ENCODE results near the gene GBE1.

GBE1 gene

GRCh38 chr3:81602781-81603180 lies 158.7 kb downstream of the GBE1 start:
- DNase-seq: no peak

GRCh38 chr3:81601707-81602305 lies 159.6 kb downstream of the GBE1 start:
- no peak for DNase-seq

- DNase-seq: no peak
Measured at GRCh38 chr3:81592101-81592500, 169.3 kb downstream of the GBE1 start.

- no peak for DNase-seq
Measured at GRCh38 chr3:81585937-81586336, 175.5 kb downstream of the GBE1 start.

- DNase-seq: no peak
Measured at GRCh38 chr3:81585056-81585455, 176.4 kb downstream of the GBE1 start.

GRCh38 chr3:81581966-81582599 lies 179.4 kb downstream of the GBE1 start:
- no peak for DNase-seq

GRCh38 chr3:81580355-81580754 lies 181.1 kb downstream of the GBE1 start:
- no peak for DNase-seq

GRCh38 chr3:81579744-81580143 lies 181.7 kb downstream of the GBE1 start:
- DNase-seq: no peak

- DNase-seq: no peak
Measured at GRCh38 chr3:81572201-81572756, 189.2 kb downstream of the GBE1 start.

- no peak for DNase-seq
Measured at GRCh38 chr3:81568378-81568777, 193.1 kb downstream of the GBE1 start.

- no peak for DNase-seq
Measured at GRCh38 chr3:81565041-81565440, 196.4 kb downstream of the GBE1 start.

GRCh38 chr3:81558106-81558505 lies 203.3 kb downstream of the GBE1 start:
- DNase-seq: no peak

GRCh38 chr3:81554801-81555200 lies 206.6 kb downstream of the GBE1 start:
- DNase-seq: no peak

GRCh38 chr3:81554388-81554787 lies 207.1 kb downstream of the GBE1 start:
- DNase-seq: no peak

- no peak for DNase-seq
Measured at GRCh38 chr3:81550415-81550814, 211.0 kb downstream of the GBE1 start.

- no peak for DNase-seq
Measured at GRCh38 chr3:81549831-81550230, 211.6 kb downstream of the GBE1 start.

GRCh38 chr3:81549388-81549787 lies 212.1 kb downstream of the GBE1 start:
- DNase-seq: no peak

GRCh38 chr3:81545572-81545971 lies 215.9 kb downstream of the GBE1 start:
- DNase-seq: no peak

- DNase-seq: no peak
Measured at GRCh38 chr3:81544385-81544784, 217.1 kb downstream of the GBE1 start.

- no peak for DNase-seq
Measured at GRCh38 chr3:81540787-81541186, 220.7 kb downstream of the GBE1 start.

- no peak for DNase-seq
Measured at GRCh38 chr3:81531846-81532245, 229.6 kb downstream of the GBE1 start.

- no peak for DNase-seq
Measured at GRCh38 chr3:81531263-81531662, 230.2 kb downstream of the GBE1 start.

- DNase-seq: no peak
Measured at GRCh38 chr3:81530180-81530939, 231.1 kb downstream of the GBE1 start.

- no peak for DNase-seq
Measured at GRCh38 chr3:81521855-81522254, 239.6 kb downstream of the GBE1 start.
